Measurements from ENCODE around the gene LLGL1. TPM values are rescaled to one million over a fixed set of nuclear protein-coding genes. Genes with fewer than 3 reads are reported as not detected.
"Not testable (repeated sequence)": the region's sequence is repeated elsewhere in the genome, so short reads cannot be mapped to it uniquely, and the experiment has no call there.

Gene LLGL1
- total and polyA plus RNA-seq, 2 donors (not counting 1 experiment from before 2014, with no cell fraction given), result 14.9 to 15.2 TPM

DNA sequence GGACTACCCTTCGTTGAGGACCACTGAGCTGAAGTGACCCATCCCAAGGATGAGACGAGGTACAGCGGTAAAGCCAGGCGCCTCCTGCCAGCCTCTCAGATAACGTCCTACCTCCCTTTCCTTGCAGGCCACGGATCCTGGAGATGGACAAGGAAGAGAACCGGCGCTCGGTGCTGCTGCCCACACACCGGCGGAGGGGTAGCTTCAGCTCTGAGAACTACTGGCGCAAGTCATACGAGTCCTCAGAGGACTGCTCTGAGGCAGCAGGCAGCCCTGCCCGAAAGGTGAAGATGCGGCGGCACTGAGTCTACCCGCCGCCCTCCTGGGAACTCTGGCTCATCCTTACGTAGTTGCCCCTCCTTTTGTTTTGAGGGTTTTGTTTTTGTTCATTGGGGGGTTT is 17.3 kb upstream of the LLGL1 start:
- H3K27ac ChIP-seq (ENCODE audit: low read length in 2 of 2), result no peak overlapping the region
- H3K4me2 ChIP-seq (replicated peaks; ENCODE audit: low read depth, low read length, poor library complexity, severe bottlenecking), result no peak overlapping the region
- no peak overlapping the region for H3K4me3 ChIP-seq (ENCODE audit: control extremely low read depth in 1 of 5, extremely low read depth in 1 of 5, insufficient read depth in 1 of 5, low read depth in 2 of 5, low read length in 4 of 5)
- peaks cover 1% of the 10 kb centered on the region for H3K4me1 Mint-ChIP-seq
- intact Hi-C loops (cut with micrococcal nuclease), result no loop called here
- no peaks in the 10 kb centered on the region for H3K27me3 Mint-ChIP-seq
- no peaks in the 10 kb centered on the region for H3K4me1 ChIP-seq (ENCODE audit: control insufficient read depth in 2 of 2, insufficient read depth in 2 of 2, low read length in 2 of 2)
- ATAC-seq (ENCODE audit: low read depth) (no peak), DNase-seq (no peak)
- H3K27ac Mint-ChIP-seq, result no peak overlapping the region
- H3K36me3 ChIP-seq (replicated peaks in 1 of 2; ENCODE audit: control extremely low read depth in 1 of 2, control insufficient read depth in 1 of 2, extremely low read depth in 1 of 2, insufficient read depth in 2 of 2, low read length in 1 of 2), result peaks cover 2 to 58% of the 10 kb centered on the region in 2 experiments
- H3K27me3 ChIP-seq (replicated peaks in 1 of 4; ENCODE audit: control extremely low read depth in 1 of 4, control insufficient read depth in 3 of 4, insufficient read depth in 4 of 4, low read length in 3 of 4), result no peaks in the 10 kb centered on the region
- no peaks in the 10 kb centered on the region for H3K9me3 ChIP-seq (ENCODE audit: control extremely low read depth in 1 of 3, control insufficient read depth in 2 of 3, insufficient read depth in 1 of 3, low read length in 2 of 3)
- no peak overlapping the region for H3K9ac ChIP-seq (ENCODE audit: low read length)
- ChIA-PET CTCF (no interaction called here), POLR2A (no interaction called here)
- TF ChIP-seq EZH2 (IDR thresholded peaks at IDR 0.05; ENCODE audit: borderline replicate concordance, insufficient read depth, low read depth, low read length, poor library complexity, severe bottlenecking), result no peak
- TF ChIP-seq, protein P1, sequence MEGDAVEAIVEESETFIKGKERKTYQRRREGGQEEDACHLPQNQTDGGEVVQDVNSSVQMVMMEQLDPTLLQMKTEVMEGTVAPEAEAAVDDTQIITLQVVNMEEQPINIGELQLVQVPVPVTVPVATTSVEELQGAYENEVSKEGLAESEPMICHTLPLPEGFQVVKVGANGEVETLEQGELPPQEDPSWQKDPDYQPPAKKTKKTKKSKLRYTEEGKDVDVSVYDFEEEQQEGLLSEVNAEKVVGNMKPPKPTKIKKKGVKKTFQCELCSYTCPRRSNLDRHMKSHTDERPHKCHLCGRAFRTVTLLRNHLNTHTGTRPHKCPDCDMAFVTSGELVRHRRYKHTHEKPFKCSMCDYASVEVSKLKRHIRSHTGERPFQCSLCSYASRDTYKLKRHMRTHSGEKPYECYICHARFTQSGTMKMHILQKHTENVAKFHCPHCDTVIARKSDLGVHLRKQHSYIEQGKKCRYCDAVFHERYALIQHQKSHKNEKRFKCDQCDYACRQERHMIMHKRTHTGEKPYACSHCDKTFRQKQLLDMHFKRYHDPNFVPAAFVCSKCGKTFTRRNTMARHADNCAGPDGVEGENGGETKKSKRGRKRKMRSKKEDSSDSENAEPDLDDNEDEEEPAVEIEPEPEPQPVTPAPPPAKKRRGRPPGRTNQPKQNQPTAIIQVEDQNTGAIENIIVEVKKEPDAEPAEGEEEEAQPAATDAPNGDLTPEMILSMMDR (IDR thresholded peaks at IDR 0.05), result no peak
- 100% methylated on average over 14 of the region's 19 CpGs for WGBS (ENCODE audit: insufficient coverage)
- H3K9me3 Mint-ChIP-seq (ENCODE audit: insufficient read depth), result no peaks in the 10 kb centered on the region
- H3K4me3 Mint-ChIP-seq, result no peak overlapping the region
- no peak overlapping the region for H2AFZ ChIP-seq (ENCODE audit: insufficient read depth, low read depth, low read length, poor library complexity, severe bottlenecking)
- H3K79me2 ChIP-seq (ENCODE audit: control insufficient read depth, insufficient read depth, low read length), result peaks cover 8% of the 10 kb centered on the region
- H4K20me1 ChIP-seq (ENCODE audit: control insufficient read depth, insufficient read depth, low read length, poor library complexity, severe bottlenecking), result peaks cover 62% of the 10 kb centered on the region

GRCh38 chr17:18213666-18214270 is 11.7 kb upstream of the LLGL1 start:
- ATAC-seq (ENCODE audit: low read depth) (no peak), DNase-seq (no peak)
- Mint-ChIP-seq H3K4me1 (peaks cover 3% of the 10 kb centered on the region), H3K9me3 (ENCODE audit: insufficient read depth) (no peaks in the 10 kb centered on the region), H3K27ac (no peak overlapping the region), H3K27me3 (no peaks in the 10 kb centered on the region), H3K4me3 (no peak overlapping the region)
- Histone ChIP-seq H3K27me3 (replicated peaks in 1 of 4; ENCODE audit: control extremely low read depth in 1 of 4, control insufficient read depth in 3 of 4, insufficient read depth in 4 of 4, low read length in 3 of 4) (no peaks in the 10 kb centered on the region), H3K36me3 (replicated peaks in 1 of 2; ENCODE audit: control extremely low read depth in 1 of 2, control insufficient read depth in 1 of 2, extremely low read depth in 1 of 2, insufficient read depth in 2 of 2, low read length in 1 of 2) (peaks cover 0 to 13% of the 10 kb centered on the region in 2 experiments), H3K79me2 (ENCODE audit: control insufficient read depth, insufficient read depth, low read length) (no peaks in the 10 kb centered on the region), H3K9me3 (ENCODE audit: control extremely low read depth in 1 of 3, control insufficient read depth in 2 of 3, insufficient read depth in 1 of 3, low read length in 2 of 3) (no peaks in the 10 kb centered on the region), H3K4me1 (ENCODE audit: control insufficient read depth in 2 of 2, insufficient read depth in 2 of 2, low read length in 2 of 2) (no peaks in the 10 kb centered on the region), H3K9ac (ENCODE audit: low read length) (no peak overlapping the region), H3K4me2 (replicated peaks; ENCODE audit: low read depth, low read length, poor library complexity, severe bottlenecking) (no peak overlapping the region), H4K20me1 (ENCODE audit: control insufficient read depth, insufficient read depth, low read length, poor library complexity, severe bottlenecking) (peaks cover 6% of the 10 kb centered on the region), H3K27ac (ENCODE audit: low read length in 2 of 2) (no peak overlapping the region), H3K4me3 (ENCODE audit: control extremely low read depth in 1 of 5, extremely low read depth in 1 of 5, insufficient read depth in 1 of 5, low read depth in 2 of 5, low read length in 4 of 5) (no peak overlapping the region), H2AFZ (ENCODE audit: insufficient read depth, low read depth, low read length, poor library complexity, severe bottlenecking) (no peak overlapping the region)
- intact Hi-C loops (cut with micrococcal nuclease), result no loop called here
- TF ChIP-seq, protein P1 (IDR thresholded peaks at IDR 0.05), result no peak
- TF ChIP-seq EZH2 (IDR thresholded peaks at IDR 0.05; ENCODE audit: borderline replicate concordance, insufficient read depth, low read depth, low read length, poor library complexity, severe bottlenecking), result no peak
- 90% methylated on average over 6 of the region's 7 CpGs for WGBS (ENCODE audit: insufficient coverage)
- CTCF ChIA-PET, result no interaction called here
- POLR2A ChIA-PET, result no interaction called here

GRCh38 chr17:18216906-18217305 is 8.5 kb upstream of the LLGL1 start:
- H3K4me2 ChIP-seq (replicated peaks; ENCODE audit: low read depth, low read length, poor library complexity, severe bottlenecking); H3K9ac ChIP-seq (ENCODE audit: low read length); H3K27me3 Mint-ChIP-seq; H3K4me3 ChIP-seq (ENCODE audit: control extremely low read depth in 1 of 5, extremely low read depth in 1 of 5, insufficient read depth in 1 of 5, low read depth in 2 of 5, low read length in 4 of 5); H3K27ac Mint-ChIP-seq; H3K4me1 ChIP-seq (ENCODE audit: control insufficient read depth in 2 of 2, insufficient read depth in 2 of 2, low read length in 2 of 2); H3K4me1 Mint-ChIP-seq; H4K20me1 ChIP-seq (ENCODE audit: control insufficient read depth, insufficient read depth, low read length, poor library complexity, severe bottlenecking); H3K36me3 ChIP-seq (replicated peaks in 1 of 2; ENCODE audit: control extremely low read depth in 1 of 2, control insufficient read depth in 1 of 2, extremely low read depth in 1 of 2, insufficient read depth in 2 of 2, low read length in 1 of 2); H2AFZ ChIP-seq (ENCODE audit: insufficient read depth, low read depth, low read length, poor library complexity, severe bottlenecking); H3K79me2 ChIP-seq (ENCODE audit: control insufficient read depth, insufficient read depth, low read length); H3K9me3 Mint-ChIP-seq (ENCODE audit: insufficient read depth); ATAC-seq (ENCODE audit: low read depth); H3K9me3 ChIP-seq (ENCODE audit: control extremely low read depth in 1 of 3, control insufficient read depth in 2 of 3, insufficient read depth in 1 of 3, low read length in 2 of 3); H3K27me3 ChIP-seq (replicated peaks in 1 of 4; ENCODE audit: control extremely low read depth in 1 of 4, control insufficient read depth in 3 of 4, insufficient read depth in 4 of 4, low read length in 3 of 4); H3K4me3 Mint-ChIP-seq; DNase-seq; H3K27ac ChIP-seq (ENCODE audit: low read length in 2 of 2): not testable (repeated sequence)
- POLR2A ChIA-PET, result interaction anchor here (0.8 kb wide), 1 partner anchor 33 kb away, joined by 3 read pairs; no protein-coding TSS in a partner anchor
- 96% methylated on average over 6 of the region's 11 CpGs for WGBS (ENCODE audit: insufficient coverage)
- intact Hi-C loops (cut with micrococcal nuclease), result loop anchor here (1.0 to 2.0 kb wide), 2 partner anchors 42 to 76 kb away; partner anchors contain the start of gene FLII
- CTCF ChIA-PET, result interaction anchor here (0.7 to 2.6 kb wide), 8 partner anchors 12 to 585 kb away, joined by 3 to 8 read pairs (median 4); partner anchors contain the start of gene ALKBH5

Measured in B cell (primary cell).